Left cardiac atrium (tissue), 4 donors: Measurements from ENCODE around the gene CRYBG3. TPM values are rescaled to one million over a fixed set of nuclear protein-coding genes. Genes with fewer than 3 reads are reported as not detected.

Experiments used
- ATAC-seq, 2 donors: fragments of 200-7000 bp; cut with Tn5 transposase; one replicate each; pipeline ENCODE4 v1.9.1; 2020; ENCODE audit warnings: mild to moderate bottlenecking in 2 of 2, moderate library complexity in 2 of 2
- DNase-seq: peaks from one replicate; pipeline ENCODE4 v3.0.0-alpha.2; 2020
- intact Hi-C, 2 donors: fragments of 100-400 bp; cut with DNase I; formaldehyde crosslinking; loops; one replicate each; pipeline versions ENCODE4 v1.14.1 to v1.15.1; 2022 to 2023
- total RNA-seq, 2 donors: library from RNA; stranded (reverse); fragmentation: NEBNext Ultra II Directional; extraction: Animal tissue kit (Norgen Biotek cat#: 25700); gene quantifications; one replicate each; pipeline ENCODE4 v1.2.1, GENCODE V29; 2021
- donor health status: DM: no; HTN: yes; CAD: no.
- donor health status: DM: no; HTN: yes; CAD: no; lungs with severe emphysema.
- donor health status: DM: yes; HTN: yes; CAD: no.
- donor health status: Dilated cardiomyopathy.

CRYBG3 gene
- total RNA-seq, 2 donors from 2014 or later = 18.3 to 23.9 TPM

GRCh38 chr3:97988784-97989568 lies 167.2 kb downstream of the CRYBG3 start:
- ATAC-seq (no peak), DNase-seq (no peak)
- intact Hi-C loops = no loop called here

- ATAC-seq (no peak), DNase-seq (no peak)
- intact Hi-C loops = no loop called here
Observed at GRCh38 chr3:97990624-97991292, 168.9 kb downstream of the CRYBG3 start.

- no peak for DNase-seq
- no peak for ATAC-seq
- intact Hi-C loops = no loop called here
Observed at GRCh38 chr3:97991293-97991682, 169.5 kb downstream of the CRYBG3 start.

- DNase-seq (no peak), ATAC-seq (no peak)
- intact Hi-C loops = no loop called here
Observed at GRCh38 chr3:97992547-97993173, 170.8 kb downstream of the CRYBG3 start.

GRCh38 chr3:97993526-97993925 lies 171.7 kb downstream of the CRYBG3 start:
- DNase-seq = no peak

GRCh38 chr3:97994328-97994945 lies 172.6 kb downstream of the CRYBG3 start:
- DNase-seq = no peak
- ATAC-seq = no peak
- intact Hi-C loops = no loop called here

More at GRCh38 chr3:97993526-97993925, 171.7 kb downstream of the CRYBG3 start:
- intact Hi-C loops = no loop called here
- no peak for ATAC-seq

Other genes with a start within 250 kb of the CRYBG3 start
- 1 to 10 TPM; 4.7 to 4.8 TPM for gene ARL6, start 57.3 kb upstream of the CRYBG3 start, total RNA-seq
- 10 to 100 TPM; 12.9 to 16.0 TPM for gene RIOX2, start 150.4 kb downstream of the CRYBG3 start, total RNA-seq
- gene GABRR3, start 213.3 kb downstream of the CRYBG3 start, total RNA-seq = not detected